Ovary (tissue), 9 donors: ENCODE measurements around the gene MATCAP1. TPM values are rescaled to one million over a fixed set of nuclear protein-coding genes. Genes with fewer than 3 reads are reported as not detected.

Experiments used
- DNase-seq, 5 donors: peaks; one replicate each; pipeline ENCODE4 v3.0.0-alpha.2; 2019 to 2020
- H3K27ac ChIP-seq, 2 donors: fragments of 200-600 bp; one replicate each; pipeline versions ENCODE4 v1.5.1 to v1.8.0; 2019 to 2022
- H3K27me3 ChIP-seq: fragments of 200-600 bp; one replicate; pipeline ENCODE4 v1.8.0; 2022
- H3K36me3 ChIP-seq: fragments of 200-600 bp; sonication (generic); one replicate; pipeline ENCODE4 v1.5.1; 2019
- H3K4me1 ChIP-seq: one replicate; pipeline ENCODE4 v1.8.1; 2013; ENCODE audit warnings: mild to moderate bottlenecking, moderate library complexity; ENCODE audit not compliant: insufficient read depth
- H3K4me3 ChIP-seq: fragments of 200-600 bp; sonication (generic); one replicate; pipeline ENCODE4 v1.5.1; 2017
- H3K9me3 ChIP-seq, 2 donors: fragments of 200-600 bp in 1 of 2; sonication (generic) in 1 of 2; one replicate each; pipeline versions ENCODE4 v1.5.1 to v1.8.1; 2013 to 2019; ENCODE audit warnings: mild to moderate bottlenecking in 1 of 2, moderate library complexity in 1 of 2
- CTCF ChIP-seq, 3 donors: fragments of 450-650 bp in 2 of 3; fragments of 200-600 bp in 1 of 3; IDR thresholded peaks; one replicate each; pipeline versions ENCODE4 v1.5.1 to v1.8.0; 2016 to 2022; ENCODE audit warnings: antibody characterized with exemption in 3 of 3, mild to moderate bottlenecking in 1 of 3
- EP300 ChIP-seq: sonication (generic); formaldehyde crosslinking; IDR thresholded peaks from one replicate; pipeline ENCODE4 v1.6.1; 2017; ENCODE audit warnings: antibody characterized with exemption
- POLR2A ChIP-seq: fragments of 450-650 bp; IDR thresholded peaks from one replicate; pipeline ENCODE4 v1.6.1; 2017; ENCODE audit warnings: antibody characterized with exemption, mild to moderate bottlenecking, moderate library complexity
- WGBS, 3 donors: extraction: QIAGEN DNeasy Blood & Tissue Kit in 1 of 3; methylation state at CpG; one replicate each; pipeline versions ENCODE4 v1.1.5 to v1.1.7; 2013 to 2017; 5-methylcytosine and 5-hydroxymethylcytosine counted together
- intact Hi-C, 4 donors: fragments of 100-400 bp; cut with DNase I; formaldehyde crosslinking; loops; one replicate each; pipeline versions ENCODE4 v1.11.0 to v1.15.1; 2022 to 2023
- polyA plus RNA-seq, 2 donors: library from polyadenylated mRNA; stranded (reverse); fragments of 200-250 nt in 1 of 2; fragments of 350-450 nt in 1 of 2; fragmentation: Illumina TruSeq in 1 of 2; extraction: RNeasy Lipid Tissue Mini Kit (QIAGEN cat#74804) in 1 of 2; gene quantifications; one replicate each; pipeline ENCODE4 v1.2.3, GENCODE V29; 2013 to 2014
- total RNA-seq, 7 donors: library from RNA; depleted of rRNA in 2 of 7; stranded (reverse); fragments of >200 nt in 2 of 7; fragmentation: NEBNext Ultra II Directional in 3 of 7; extraction: Animal tissue kit (Norgen Biotek cat#: 25700) in 3 of 7; gene quantifications; one replicate each; pipeline versions ENCODE4 v1.1.0 to v1.2.4, GENCODE V29; 2016 to 2023
- donor health status: DM: no; HTN: no; CAD: no; lungs with moderate emphysema.
- donor health status: DM: no; HTN: no; CAD: no.
- donor health status: Bipolar disorder and iron deficiency.
- donor health status: DM: yes; HTN: yes; CAD: no.
- donor health status: DM: no; HTN: no; CAD: no.
- donor health status: DM: yes; HTN: yes; CAD: no.

The MATCAP1 gene
- total and polyA plus RNA-seq, 9 donors: 15.4 to 96.4 (median 53.6) TPM

- Histone ChIP-seq H3K4me1 (peaks cover 10% of the 10 kb centered on the region), H3K27ac (peak within 1 kb of the TSS; percentile 13 to 87), H3K36me3 (no peaks in the 10 kb centered on the region), H3K4me3 (peak within 1 kb of the TSS; percentile 49), H3K9me3 (no peaks in the 10 kb centered on the region), H3K27me3 (no peaks in the 10 kb centered on the region)
- peak; percentile 86 to 90 (median 88) for DNase-seq
- TF ChIP-seq EP300 (no peak), POLR2A (no peak), CTCF (IDR thresholded peaks at IDR 0.05) (no peak)
- intact Hi-C loops: no loop called here
- 2% methylated on average over 41 to 50 of the region's 50 CpGs for WGBS, 3 donors
Measured at GRCh38 chr16:67170168-67170948, 13.4 kb downstream of the MATCAP1 start, which contains the start of gene NOL3. TSS of gene NOL3 (plus strand) at chr16:67170538.

GRCh38 chr16:67169642-67170167, 14.1 kb downstream of the MATCAP1 start:
- no peak for TF ChIP-seq POLR2A
- peak; percentile 9 to 36 (median 14) for TF ChIP-seq CTCF (IDR thresholded peaks at IDR 0.05)
- no peak for TF ChIP-seq EP300
- 2 to 7% (median 5%) methylated on average over 20 to 24 of the region's 24 CpGs for WGBS, 3 donors
- Histone ChIP-seq H3K9me3 (no peaks in the 10 kb centered on the region), H3K27me3 (no peaks in the 10 kb centered on the region), H3K27ac (peak overlapping the region; percentile 13 to 87), H3K4me3 (peak overlapping the region; percentile 49), H3K4me1 (peaks cover 13% of the 10 kb centered on the region), H3K36me3 (no peaks in the 10 kb centered on the region)
- intact Hi-C loops: no loop called here
- peak; percentile 58 to 77 (median 70) for DNase-seq

- WGBS, 3 donors: 63 to 67% (median 66%) methylated on average over 8 to 9 of the region's 9 CpGs
- Histone ChIP-seq H3K27me3 (no peaks in the 10 kb centered on the region), H3K27ac (peak overlapping the region; percentile 13 to 87), H3K4me3 (no peak overlapping the region), H3K36me3 (no peaks in the 10 kb centered on the region), H3K4me1 (peaks cover 13% of the 10 kb centered on the region), H3K9me3 (no peaks in the 10 kb centered on the region)
- intact Hi-C loops: no loop called here
- DNase-seq: peak in 3 of 5 donors; percentile 37 to 45 (median 44)
- TF ChIP-seq POLR2A: no peak
- no peak for TF ChIP-seq EP300
- no peak for TF ChIP-seq CTCF (IDR thresholded peaks at IDR 0.05)
Measured at GRCh38 chr16:67169011-67169451, 14.7 kb downstream of the MATCAP1 start.

- no peak overlapping the region for H3K27ac ChIP-seq
- WGBS, 3 donors: 90 to 93% (median 92%) methylated on average over 7 of the region's 7 CpGs
- TF ChIP-seq CTCF (IDR thresholded peaks at IDR 0.05): no peak
- TF ChIP-seq EP300: no peak
Measured at GRCh38 chr16:67167588-67167987, 16.2 kb downstream of the MATCAP1 start.

More at GRCh38 chr16:67167588-67167987, 16.2 kb downstream of the MATCAP1 start:
- Histone ChIP-seq H3K36me3 (no peaks in the 10 kb centered on the region), H3K4me1 (peaks cover 20% of the 10 kb centered on the region), H3K9me3 (no peaks in the 10 kb centered on the region), H3K4me3 (no peak overlapping the region), H3K27me3 (no peaks in the 10 kb centered on the region)
- no peak for DNase-seq
- intact Hi-C loops: no loop called here
